Mesodermal cell (in vitro differentiated cells): ENCODE measurements around the gene TRMT2A.
A peak's percentile ranks its signal among the peaks of the same experiment; 100 is the strongest.

Source experiments
- H3K27ac ChIP-seq: 2 replicates; pipeline ENCODE4 v1.7.0; 2013; ENCODE audit warnings: mild to moderate bottlenecking, low read depth, low read length, moderate library complexity; ENCODE audit not compliant: severe bottlenecking
- H3K36me3 ChIP-seq: 2 replicates; pipeline ENCODE4 v1.7.1; 2013; ENCODE audit warnings: mild to moderate bottlenecking, low read length, moderate library complexity; ENCODE audit not compliant: control insufficient read depth, insufficient read depth
- H3K4me1 ChIP-seq: one replicate; pipeline ENCODE4 v1.7.1; 2013; ENCODE audit warnings: mild to moderate bottlenecking, low read length; ENCODE audit not compliant: insufficient read depth, control insufficient read depth, poor library complexity, severe bottlenecking
- H3K4me3 ChIP-seq: 2 replicates; pipeline ENCODE4 v1.7.0; 2013; ENCODE audit warnings: low read length, control low read depth, mild to moderate bottlenecking; ENCODE audit not compliant: insufficient read depth, poor library complexity, severe bottlenecking; ENCODE audit errors: extremely low read depth
- H3K9me3 ChIP-seq: 2 replicates; pipeline ENCODE4 v1.7.1; 2013; ENCODE audit warnings: mild to moderate bottlenecking, low read length, moderate library complexity; ENCODE audit not compliant: control insufficient read depth
- WGBS, 2 experiments: methylation state at CpG; one replicate each; pipeline ENCODE4 v1.1.5; 2013; ENCODE audit warnings: missing lambda C conversion rate in 2 of 2; ENCODE audit not compliant: insufficient coverage in 2 of 2; 5-methylcytosine and 5-hydroxymethylcytosine counted together

The TRMT2A gene

DNA sequence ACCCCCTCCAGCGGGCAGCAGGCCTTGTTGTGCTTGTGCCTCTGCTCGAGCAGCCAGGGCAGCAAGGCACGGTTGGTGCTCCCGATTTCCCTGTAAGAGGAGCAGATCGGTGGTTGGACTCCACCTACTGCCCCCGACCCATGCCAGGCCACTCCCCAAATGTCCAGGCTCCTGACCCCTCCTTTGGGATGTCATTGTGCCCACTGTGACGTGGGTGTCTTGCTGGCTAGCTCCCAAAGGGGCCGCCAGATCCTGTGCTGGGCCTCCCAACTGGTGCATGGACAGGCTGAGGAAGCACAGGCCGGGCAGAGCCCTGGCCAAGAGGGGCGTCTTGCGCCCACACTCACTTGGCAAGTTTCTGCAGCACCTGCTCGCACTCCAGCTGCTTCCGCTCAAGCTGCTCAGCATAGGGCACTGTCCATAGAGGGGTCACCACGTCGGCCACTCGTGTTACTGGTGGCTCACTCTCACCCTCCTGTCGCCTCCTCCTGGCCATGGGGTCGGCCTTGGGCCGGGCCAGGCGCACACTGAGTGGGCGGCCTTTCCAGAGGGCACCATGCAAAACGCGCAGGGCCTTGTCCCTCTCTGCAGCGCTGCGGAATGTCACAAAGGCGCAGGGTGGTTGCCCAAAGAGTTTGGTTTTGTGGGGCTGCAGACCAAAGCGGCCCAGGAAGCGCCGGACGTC lies 1.2 kb downstream of the TRMT2A start, which contains the start of gene RANBP1:
Gene RANBP1 (plus strand): TSS at position 414 of the 685 bp plus-strand sequence. CDS start 81 bp downstream, at position 495.
- Histone ChIP-seq H3K36me3 (peaks cover 72% of the 10 kb centered on the region), H3K9me3 (no peaks in the 10 kb centered on the region), H3K4me3 (peak within 1 kb of the TSS; percentile 98), H3K27ac (peak within 1 kb of the TSS; percentile 82), H3K4me1 (peaks cover 16% of the 10 kb centered on the region)
- 90 to 92% methylated on average over 28 to 29 of the region's 30 CpGs for WGBS, 2 experiments

DNA sequence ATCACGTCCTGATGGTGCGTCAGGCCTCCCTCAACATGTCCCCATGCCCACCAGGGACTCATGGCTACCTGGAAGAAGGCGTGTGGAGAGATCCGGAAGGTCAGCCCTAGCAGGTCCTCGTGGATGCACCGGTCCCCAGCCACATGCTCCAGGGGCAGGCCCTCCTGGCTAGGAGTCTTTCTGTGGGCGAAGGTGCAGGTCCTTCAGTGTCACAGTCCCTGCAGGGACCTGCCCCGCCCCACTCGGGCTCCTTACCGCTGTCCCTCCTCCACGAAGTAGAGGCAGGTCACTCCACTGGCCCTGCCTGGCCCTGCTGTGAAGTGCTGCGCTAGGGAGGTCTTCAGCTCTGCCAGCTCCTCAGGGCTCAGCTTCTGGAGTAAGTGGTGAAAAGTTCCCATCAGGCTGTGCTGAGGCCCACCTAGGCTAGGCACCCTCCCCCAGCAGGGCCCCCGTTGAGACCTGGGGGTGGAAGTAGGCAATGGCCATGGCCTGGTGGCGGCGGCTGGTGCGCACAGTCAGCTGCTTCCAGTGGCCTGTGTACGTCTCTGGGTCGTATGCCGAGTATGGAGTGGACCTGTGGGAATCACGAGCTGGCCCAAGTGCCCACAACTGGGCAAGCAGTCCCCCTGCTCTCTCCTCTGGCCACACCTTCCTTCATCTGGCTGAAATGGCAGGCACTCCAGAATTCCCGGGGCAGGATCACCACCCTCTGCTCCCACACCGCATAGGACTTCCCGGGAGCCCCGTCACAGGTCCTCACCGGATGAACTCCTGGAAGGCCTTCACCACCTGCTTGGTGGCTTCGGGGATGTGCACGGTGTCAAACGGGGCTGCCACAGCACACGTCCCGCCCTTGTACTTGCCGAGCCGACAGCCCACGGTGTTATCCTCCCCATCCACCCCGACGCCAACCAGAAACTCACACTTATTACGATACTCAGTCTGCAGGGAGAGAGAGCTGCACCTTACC lies 2.2 kb downstream of the TRMT2A start:
- Histone ChIP-seq H3K36me3 (peaks cover 72% of the 10 kb centered on the region), H3K9me3 (no peaks in the 10 kb centered on the region), H3K4me1 (peaks cover 16% of the 10 kb centered on the region), H3K4me3 (no peak overlapping the region), H3K27ac (no peak overlapping the region)
- WGBS, 2 experiments, result 94 to 97% methylated on average over 28 to 36 of the region's 36 CpGs

DNA sequence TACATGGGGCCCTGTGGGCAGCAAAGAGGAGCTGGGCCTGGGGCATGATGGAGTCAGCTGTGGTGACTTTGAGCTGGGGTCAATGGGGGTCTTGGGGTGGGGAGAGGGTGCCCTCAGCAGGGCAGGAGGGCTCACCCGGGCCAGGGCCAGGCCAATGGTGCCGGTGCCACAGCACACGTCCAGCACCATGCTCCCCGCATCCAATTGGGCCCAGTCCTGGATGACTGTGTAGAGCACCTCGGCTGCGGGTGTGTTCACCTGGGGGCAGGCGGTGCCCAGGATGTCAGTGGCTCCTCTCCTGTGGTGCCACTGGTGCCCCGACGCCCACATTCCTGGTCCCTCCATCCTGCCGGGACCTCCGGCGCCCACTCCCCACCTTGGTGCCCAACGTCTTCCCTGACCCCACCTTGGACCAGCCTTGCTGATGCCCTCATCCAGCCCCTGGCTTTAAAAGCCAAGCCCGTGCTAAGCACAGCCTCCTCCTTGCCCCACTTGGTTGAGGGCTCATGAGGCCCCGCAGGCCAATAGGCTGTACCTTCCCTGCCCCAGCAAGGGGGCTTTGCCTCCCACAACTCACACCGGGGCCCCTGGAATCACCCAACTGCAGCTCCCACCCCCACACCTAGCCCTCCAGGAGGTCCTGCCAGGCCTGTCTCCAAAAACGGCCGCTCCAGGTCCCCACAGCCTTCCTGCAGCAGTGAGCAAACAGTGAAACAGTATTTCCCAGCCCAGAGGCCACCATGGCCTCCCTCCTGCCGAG lies 3.3 kb downstream of the TRMT2A start:
- H3K9me3 ChIP-seq, result no peaks in the 10 kb centered on the region

DNA sequence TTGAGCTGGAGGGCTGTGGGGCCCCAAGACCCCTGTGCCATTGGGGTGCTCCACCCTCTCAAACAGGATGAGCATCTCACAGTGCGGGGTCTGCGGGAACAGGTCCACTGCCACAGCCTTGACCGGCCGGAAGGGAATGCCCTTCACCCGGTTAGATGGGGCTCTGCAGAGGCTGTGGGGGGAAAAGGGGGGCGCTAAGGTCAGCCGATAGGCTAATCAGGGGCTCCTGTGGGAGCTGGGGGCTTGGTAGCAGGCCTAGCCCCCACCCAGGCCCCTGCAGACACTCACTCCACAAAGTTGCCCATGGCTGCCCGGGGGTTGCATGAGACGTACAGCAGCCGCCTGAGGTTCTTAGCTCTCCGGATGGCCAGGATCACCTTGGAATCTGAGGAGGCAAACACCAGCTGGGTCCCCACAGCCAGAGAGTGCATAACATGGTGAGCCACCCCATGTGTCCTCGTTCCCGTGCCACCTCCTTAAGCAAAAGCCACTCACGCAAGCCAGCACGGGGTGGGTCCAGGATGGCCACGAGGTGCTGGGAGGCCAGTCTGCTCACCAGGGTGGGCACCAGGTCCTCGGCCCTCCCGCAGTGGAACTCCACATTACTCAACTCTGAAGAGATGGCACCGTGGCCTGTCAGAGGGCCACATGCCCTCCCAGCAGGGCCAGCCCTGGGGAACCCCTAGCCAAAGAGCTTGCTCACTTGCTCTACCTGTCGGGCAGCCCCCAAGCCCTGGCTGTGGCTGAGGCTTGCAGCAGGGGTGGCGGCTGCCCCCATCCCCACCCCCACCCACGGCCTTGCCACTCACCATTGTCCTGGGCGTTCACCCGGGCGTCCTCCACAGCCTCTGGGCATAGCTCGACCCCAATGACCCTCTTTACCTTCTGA lies 4.2 kb downstream of the TRMT2A start:
- 95 to 97% methylated on average over 19 to 21 of the region's 26 CpGs for WGBS, 2 experiments
- H3K36me3 ChIP-seq, result peaks cover 76% of the 10 kb centered on the region
- H3K4me3 ChIP-seq, result no peak overlapping the region
- peaks cover 6% of the 10 kb centered on the region for H3K4me1 ChIP-seq
- no peaks in the 10 kb centered on the region for H3K9me3 ChIP-seq
- H3K27ac ChIP-seq, result no peak overlapping the region

More for the DNA sequence above, 3.3 kb downstream of the TRMT2A start:
- H3K4me1 ChIP-seq, result peaks cover 8% of the 10 kb centered on the region
- no peak overlapping the region for H3K4me3 ChIP-seq
- peaks cover 72% of the 10 kb centered on the region for H3K36me3 ChIP-seq
- WGBS, 2 experiments, result 95% methylated on average over 15 to 18 of the region's 19 CpGs
- no peak overlapping the region for H3K27ac ChIP-seq

DNA sequence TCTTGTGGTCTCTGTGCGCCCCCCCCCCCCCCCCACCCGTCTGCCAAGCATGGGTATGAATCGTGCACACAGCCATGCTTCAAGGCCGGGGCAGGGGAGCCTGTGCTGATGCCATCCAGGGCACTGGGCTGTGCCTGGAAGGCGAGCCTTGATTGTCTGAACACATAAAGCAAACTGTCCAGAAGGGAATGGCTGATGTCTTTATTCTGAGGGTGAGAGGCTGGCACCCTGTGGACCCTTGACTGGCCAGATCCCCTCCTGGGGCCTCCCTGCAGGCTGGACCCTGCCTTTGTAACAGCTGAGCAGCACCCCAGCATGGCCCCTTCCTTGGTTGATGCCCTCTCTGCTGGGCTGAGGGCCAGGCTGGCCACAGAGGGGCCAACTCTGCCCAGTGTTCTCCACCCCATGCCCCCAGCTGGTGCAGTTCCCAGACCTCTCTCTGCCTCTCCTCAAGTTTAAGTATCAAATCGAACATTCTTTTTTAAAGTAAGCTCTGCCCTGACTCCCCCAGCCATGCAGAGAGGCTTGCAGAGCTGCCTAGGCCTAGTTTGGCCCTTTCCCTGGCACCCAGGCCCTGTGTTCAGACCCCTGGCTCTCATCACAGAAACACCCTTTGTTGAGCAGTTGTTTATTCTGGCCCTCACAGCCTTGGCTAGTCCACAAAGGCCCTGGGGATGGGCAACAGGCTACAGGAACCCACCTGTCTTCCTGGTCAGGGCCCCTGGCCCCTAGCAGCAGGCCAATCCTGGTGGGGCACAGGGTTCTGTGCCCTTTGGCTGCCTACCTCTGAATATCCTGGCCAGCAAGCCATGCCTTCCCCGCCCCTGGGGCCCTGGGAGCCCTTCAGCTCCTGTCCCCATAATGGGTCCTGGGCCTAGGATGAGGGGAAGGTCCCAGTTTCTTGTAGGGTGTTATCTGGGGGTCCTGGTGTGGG lies 5.1 kb downstream of the TRMT2A start:
- H3K4me3 ChIP-seq, result no peak overlapping the region
- no peaks in the 10 kb centered on the region for H3K9me3 ChIP-seq
- H3K4me1 ChIP-seq, result peaks cover 6% of the 10 kb centered on the region
- no peak overlapping the region for H3K27ac ChIP-seq
- 96 to 100% methylated on average over 1 to 5 of the region's 7 CpGs for WGBS, 2 experiments
- peaks cover 85% of the 10 kb centered on the region for H3K36me3 ChIP-seq

DNA sequence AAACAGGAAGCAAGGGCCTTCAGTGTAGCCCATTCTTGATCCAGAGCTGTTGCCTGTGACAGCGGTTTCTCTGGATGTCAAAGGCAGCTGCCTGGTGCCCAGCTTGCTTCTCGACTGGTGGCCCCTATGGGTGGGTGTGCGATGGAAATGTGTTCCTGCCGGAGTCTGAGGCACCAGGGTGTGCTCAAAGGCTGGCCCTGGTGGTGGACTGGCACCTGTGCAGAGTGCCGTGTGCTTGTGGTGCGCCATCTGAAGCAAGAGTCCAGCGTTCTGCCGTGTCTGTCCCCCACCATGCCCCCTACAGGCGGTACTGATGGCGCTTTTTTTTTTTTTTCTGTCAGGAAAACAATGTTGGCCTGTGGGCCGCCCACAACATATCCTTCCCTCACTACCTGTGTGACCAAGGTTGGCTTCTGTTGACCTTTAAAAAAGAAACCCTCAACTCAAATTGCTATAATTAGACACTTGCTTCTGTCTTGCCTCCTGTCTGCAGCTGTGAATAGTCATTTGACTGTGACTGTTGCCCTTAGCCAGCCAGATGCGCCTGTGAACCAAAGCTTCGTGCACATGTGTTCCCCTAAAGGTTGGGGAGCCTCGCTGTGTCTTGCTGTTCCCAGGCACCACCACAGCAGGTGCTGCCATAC lies 5.9 kb downstream of the TRMT2A start:
- peaks cover 92% of the 10 kb centered on the region for H3K36me3 ChIP-seq
- H3K4me3 ChIP-seq, result no peak overlapping the region
- 78 to 84% methylated on average over 14 of the region's 14 CpGs for WGBS, 2 experiments
- peaks cover 5% of the 10 kb centered on the region for H3K4me1 ChIP-seq
- H3K27ac ChIP-seq, result peak overlapping the region; percentile 10
- no peaks in the 10 kb centered on the region for H3K9me3 ChIP-seq

DNA sequence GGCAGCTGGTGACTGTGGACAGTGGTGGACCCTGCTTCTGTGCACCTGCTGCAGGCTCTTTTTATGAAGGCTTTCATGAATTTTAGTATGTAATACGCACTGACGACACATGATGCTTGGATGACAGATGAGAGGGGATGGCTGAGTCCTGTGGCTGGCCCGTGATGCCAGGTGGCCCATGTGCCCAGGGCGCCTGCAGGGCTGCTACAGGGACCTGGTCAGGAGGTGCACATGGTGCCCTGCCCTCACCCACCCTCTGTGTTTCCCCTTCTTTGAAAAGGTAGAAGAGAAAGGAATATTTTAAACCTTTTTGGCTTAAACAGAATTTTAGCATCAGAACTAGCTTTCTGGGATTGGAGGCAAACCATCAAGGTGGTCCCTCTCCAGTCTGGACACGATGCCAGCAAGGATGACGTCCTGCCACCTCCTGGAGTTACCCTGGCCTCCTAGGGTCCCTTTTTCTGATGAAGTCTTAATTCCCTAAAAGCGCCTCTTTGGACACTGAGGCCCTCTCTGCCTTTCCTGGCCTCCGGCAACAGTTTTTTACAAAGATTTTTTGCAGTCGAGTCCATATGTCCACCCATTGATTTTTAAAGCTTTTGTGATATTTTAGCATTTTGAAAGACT lies 6.6 kb downstream of the TRMT2A start:
- Histone ChIP-seq H3K4me3 (no peak overlapping the region), H3K27ac (peak overlapping the region; percentile 10), H3K36me3 (peaks cover 92% of the 10 kb centered on the region), H3K9me3 (no peaks in the 10 kb centered on the region), H3K4me1 (peaks cover 2% of the 10 kb centered on the region)
- 88 to 96% methylated on average over 7 to 9 of the region's 9 CpGs for WGBS, 2 experiments

DNA sequence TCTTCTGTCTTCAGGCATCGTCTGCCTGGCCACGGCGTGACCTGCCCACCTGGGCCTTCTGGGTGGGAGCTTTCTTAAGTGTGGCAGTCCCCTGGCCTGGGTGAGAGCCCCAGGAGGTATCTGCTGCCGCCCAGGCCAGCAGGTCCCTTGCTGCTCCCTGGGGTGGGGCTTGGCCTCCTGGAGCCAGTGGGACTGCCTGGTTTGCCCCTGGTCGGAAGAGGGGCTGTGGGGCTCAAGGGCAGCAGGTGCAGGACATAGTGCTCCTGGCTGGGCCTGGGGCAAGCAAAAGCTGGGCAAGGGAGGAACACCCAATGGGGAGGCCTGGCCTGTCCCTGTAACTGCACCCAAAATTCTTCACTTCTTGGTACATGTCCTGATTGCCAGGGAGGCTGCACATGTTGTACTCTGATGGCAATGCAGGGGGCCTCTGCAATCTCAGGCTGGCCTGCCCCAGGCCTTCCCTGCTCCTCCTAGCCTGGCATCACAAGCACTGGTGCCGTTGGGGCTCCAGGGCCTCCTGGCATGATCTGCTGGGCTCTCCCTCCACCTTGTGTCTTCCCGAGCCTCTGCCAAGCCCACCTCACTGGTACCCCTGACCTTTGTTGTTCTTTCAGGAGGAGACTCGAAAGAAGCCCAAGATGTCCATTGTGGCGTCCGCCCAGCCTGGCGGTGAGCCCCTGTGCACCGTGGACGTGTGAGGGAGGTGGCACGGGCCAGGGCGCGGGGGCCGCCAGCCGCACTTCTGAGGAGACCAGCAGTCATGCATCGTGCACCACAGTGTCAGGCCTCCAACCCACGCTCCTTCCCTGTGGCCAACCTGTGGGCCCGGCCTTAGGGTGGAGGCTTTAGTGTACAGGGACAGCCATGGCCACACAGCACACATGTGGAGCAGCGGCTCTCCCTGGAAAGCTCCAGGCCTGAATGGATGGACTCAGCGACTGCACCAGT lies 7.3 kb downstream of the TRMT2A start:
- Histone ChIP-seq H3K9me3 (no peaks in the 10 kb centered on the region), H3K27ac (no peak overlapping the region), H3K4me3 (no peak overlapping the region), H3K36me3 (peaks cover 92% of the 10 kb centered on the region), H3K4me1 (no peaks in the 10 kb centered on the region)
- WGBS, 2 experiments, result 95 to 97% methylated on average over 21 to 23 of the region's 23 CpGs
